BJ (cell line): Measurements from ENCODE around the gene DHX16. TPM values are rescaled to one million over a fixed set of nuclear protein-coding genes. Genes with fewer than 3 reads are reported as not detected.

Source experiments
- CTCF ChIA-PET: fragments of 350-600 bp; formaldehyde crosslinking; extraction: SDS; loops from one replicate; lab custom pipeline; 2021; ENCODE audit warnings: antibody characterized with exemption, inconsistent platforms; lab: Yijun Ruan, JAX
- POLR2A ChIA-PET: fragments of 300-600 bp; sonication (Branson Sonifier 250); formaldehyde crosslinking; extraction: SDS; loops from one replicate; lab custom pipeline; 2021; ENCODE audit warnings: antibody characterized with exemption; lab: Charles Lee
- DNase-seq: peaks from one replicate; pipeline ENCODE4 v3.0.0-alpha.2; 2011; ENCODE audit warnings: low read depth
- H3K27me3 ChIP-seq: 2 replicates; pipeline ENCODE4 v1.6.0; 2011; ENCODE audit warnings: low read length; ENCODE audit not compliant: control insufficient read depth, insufficient read depth
- H3K36me3 ChIP-seq: 2 replicates; pipeline ENCODE4 v1.5.1; 2011; ENCODE audit warnings: low read length; ENCODE audit not compliant: control insufficient read depth, insufficient read depth
- H3K4me3 ChIP-seq: 2 replicates; pipeline ENCODE4 v1.5.1; 2011; ENCODE audit warnings: low read depth, mild to moderate bottlenecking, control low read depth, low read length
- polyA plus RNA-seq: library from polyadenylated mRNA; depleted of rRNA; stranded (reverse); fragments of >200 nt; gene quantifications from 2 replicates; pipeline ENCODE4 v1.2.3, GENCODE V29; 2011
- TF ChIP-seq, protein P1 (sequence below): IDR thresholded peaks from 2 replicates; pipeline ENCODE4 v1.5.1; 2011; ENCODE audit warnings: low read depth, mild to moderate bottlenecking, control low read depth, inconsistent platforms, low read length, moderate library complexity; ENCODE audit not compliant: insufficient read depth

The DHX16 gene
- polyA plus RNA-seq, 1 experiment: 44.5 TPM

DNA sequence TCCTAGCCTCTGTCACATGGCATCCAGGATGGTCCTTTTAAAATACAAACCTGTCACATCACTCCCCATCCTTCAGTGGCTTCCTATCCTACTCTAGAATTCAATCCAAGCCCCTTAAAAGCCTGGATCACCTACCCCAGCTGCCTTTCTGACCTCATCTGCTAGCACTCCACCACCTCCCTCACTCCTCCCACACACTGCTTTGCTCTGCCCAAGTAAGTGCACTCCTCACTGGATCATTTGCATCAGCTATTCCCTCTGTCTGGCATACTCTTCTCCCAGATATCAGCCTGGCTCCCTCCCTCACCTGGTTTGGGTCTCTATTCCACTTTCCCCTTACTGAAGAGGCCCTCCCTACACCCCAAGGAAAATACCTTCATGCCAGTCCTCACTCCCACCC, 15.4 kb downstream of the DHX16 start:
- POLR2A ChIA-PET: no interaction called here

DNA sequence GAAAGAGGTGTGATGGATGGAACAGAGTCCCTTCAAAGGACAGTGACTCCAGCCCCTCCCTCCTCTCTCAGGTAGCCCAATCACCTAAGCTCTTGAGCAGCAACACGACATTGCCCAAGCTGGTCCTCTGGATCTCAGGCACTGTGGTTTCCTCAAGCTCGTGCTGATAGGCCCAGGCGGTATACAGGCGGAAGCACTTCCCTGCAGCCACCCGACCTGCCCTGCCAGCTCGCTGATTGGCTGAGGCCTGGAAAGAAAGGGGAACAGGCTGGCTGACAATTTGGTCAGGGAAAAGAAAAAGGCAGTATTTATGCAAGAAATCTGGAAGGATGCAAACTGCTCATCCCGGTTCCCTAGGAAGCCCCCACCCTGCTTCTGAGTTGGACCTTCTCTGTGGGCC, 16.3 kb downstream of the DHX16 start:
- H3K27me3 ChIP-seq: no peaks in the 10 kb centered on the region
- DNase-seq: no peak
- peaks cover 46% of the 10 kb centered on the region for H3K36me3 ChIP-seq
- TF ChIP-seq, protein P1, sequence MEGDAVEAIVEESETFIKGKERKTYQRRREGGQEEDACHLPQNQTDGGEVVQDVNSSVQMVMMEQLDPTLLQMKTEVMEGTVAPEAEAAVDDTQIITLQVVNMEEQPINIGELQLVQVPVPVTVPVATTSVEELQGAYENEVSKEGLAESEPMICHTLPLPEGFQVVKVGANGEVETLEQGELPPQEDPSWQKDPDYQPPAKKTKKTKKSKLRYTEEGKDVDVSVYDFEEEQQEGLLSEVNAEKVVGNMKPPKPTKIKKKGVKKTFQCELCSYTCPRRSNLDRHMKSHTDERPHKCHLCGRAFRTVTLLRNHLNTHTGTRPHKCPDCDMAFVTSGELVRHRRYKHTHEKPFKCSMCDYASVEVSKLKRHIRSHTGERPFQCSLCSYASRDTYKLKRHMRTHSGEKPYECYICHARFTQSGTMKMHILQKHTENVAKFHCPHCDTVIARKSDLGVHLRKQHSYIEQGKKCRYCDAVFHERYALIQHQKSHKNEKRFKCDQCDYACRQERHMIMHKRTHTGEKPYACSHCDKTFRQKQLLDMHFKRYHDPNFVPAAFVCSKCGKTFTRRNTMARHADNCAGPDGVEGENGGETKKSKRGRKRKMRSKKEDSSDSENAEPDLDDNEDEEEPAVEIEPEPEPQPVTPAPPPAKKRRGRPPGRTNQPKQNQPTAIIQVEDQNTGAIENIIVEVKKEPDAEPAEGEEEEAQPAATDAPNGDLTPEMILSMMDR: no peak
- CTCF ChIA-PET: interaction anchor here (0.6 to 1.8 kb wide), 2 partner anchors 16 to 110 kb away, joined by 3 to 5 read pairs; partner anchors contain the start of gene DHX16
- H3K4me3 ChIP-seq: no peak overlapping the region
- POLR2A ChIA-PET: no interaction called here

More for the DNA sequence above, 15.4 kb downstream of the DHX16 start:
- Histone ChIP-seq H3K4me3 (no peak overlapping the region), H3K27me3 (no peaks in the 10 kb centered on the region), H3K36me3 (peaks cover 46% of the 10 kb centered on the region)
- TF ChIP-seq, protein P1: no peak
- CTCF ChIA-PET: interaction anchor here (1.8 kb wide), 1 partner anchor 15 kb away, joined by 5 read pairs; the partner anchor contains the start of gene DHX16
- no peak for DNase-seq

DNA sequence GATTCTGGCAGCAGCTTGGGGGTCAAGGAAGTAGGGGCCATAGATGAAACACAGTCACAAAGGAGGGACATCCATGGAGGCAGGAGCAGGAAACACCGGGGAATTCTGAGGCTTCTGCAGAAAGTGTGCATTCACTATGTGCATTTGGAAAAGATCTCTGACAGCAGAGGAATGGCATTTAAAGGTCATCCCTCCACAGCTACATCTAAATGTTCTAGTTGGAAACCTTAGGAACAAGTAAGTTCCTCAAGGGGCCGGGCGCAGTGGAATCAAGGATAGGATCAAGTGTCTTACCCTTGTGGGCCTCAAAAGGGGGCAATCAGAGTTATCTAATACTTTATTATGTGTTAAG, 17.1 kb downstream of the DHX16 start:
- no peak for DNase-seq
- CTCF ChIA-PET: no interaction called here
- POLR2A ChIA-PET: no interaction called here

DNA sequence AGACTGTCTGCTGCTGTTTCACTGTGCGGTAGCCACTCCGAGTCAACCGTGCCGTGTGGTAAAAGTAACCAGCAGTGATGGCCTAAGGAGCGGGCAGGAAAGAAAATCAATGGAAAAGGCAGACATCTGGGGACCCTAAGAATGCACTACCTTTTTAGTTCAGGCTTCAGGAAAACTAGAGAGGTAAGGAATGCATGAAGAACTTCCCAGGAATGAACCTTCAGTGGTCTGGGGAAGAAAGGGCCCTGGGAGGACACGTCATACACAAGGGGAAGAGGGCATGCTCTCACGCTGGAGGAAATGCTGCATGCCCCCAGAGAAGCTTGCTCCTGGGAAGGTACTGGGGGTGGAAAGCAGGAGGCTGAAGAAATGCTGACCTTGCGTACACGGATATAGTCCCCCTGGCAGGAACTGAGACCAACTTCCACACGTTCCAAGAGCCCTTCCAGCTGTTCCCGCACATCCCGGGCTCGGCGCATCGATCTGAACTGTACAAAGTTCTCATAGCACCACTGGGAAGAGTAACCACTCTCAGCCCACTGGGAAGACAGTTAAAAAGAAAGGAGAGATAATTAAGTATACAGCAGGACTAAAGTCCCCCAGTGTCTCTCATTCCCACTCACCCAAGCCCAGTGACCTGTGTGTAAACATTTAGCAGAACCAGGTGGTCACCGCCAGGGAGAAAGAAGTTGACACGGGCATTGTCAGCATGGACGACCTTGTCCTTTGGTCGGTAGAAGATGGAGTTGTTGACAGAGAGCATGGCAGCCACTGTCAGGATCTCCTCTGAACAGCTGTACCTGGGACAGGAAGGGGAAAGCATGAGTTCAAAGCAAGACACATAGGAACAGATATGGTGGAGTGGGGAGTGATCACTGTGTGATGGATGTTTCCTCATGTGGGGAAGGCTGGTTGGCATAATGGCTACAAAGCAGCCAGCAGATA, 17.7 kb downstream of the DHX16 start:
- Histone ChIP-seq H3K36me3 (peaks cover 40% of the 10 kb centered on the region), H3K4me3 (no peak overlapping the region), H3K27me3 (no peaks in the 10 kb centered on the region)
- ChIA-PET CTCF (no interaction called here), POLR2A (no interaction called here)
- TF ChIP-seq, protein P1: no peak
- no peak for DNase-seq

More for the DNA sequence above, 17.1 kb downstream of the DHX16 start:
- H3K27me3 ChIP-seq: no peaks in the 10 kb centered on the region
- H3K36me3 ChIP-seq: peaks cover 43% of the 10 kb centered on the region
- H3K4me3 ChIP-seq: no peak overlapping the region
- TF ChIP-seq, protein P1: no peak

DNA sequence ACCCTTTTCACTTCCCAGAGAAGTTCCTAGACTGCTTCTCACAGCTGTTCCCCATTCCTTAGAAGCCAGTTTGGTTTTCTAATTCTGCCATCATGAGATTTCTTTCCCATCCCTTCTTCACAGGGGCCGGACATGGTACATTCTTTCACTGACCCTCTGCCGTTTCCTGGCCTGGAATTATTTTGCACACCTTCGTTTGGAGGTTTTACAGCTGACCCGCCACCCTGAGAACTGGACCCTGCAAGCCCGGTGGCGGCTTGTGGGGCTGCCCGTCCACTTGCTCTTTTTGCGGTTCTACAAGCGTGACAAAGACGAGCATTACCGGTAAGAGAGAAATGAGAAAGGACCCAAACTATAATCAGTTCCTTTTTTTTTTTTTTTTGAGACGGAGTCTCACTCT, 21.7 kb downstream of the DHX16 start:
- ChIA-PET CTCF (interaction anchor here (1.0 to 3.2 kb wide), 3 partner anchors 12 to 28 kb away, joined by 4 to 7 read pairs (median 5); partner anchors contain the start of gene DHX16), POLR2A (no interaction called here)
- H3K36me3 ChIP-seq: peaks cover 19% of the 10 kb centered on the region
- DNase-seq: no peak
- no peaks in the 10 kb centered on the region for H3K27me3 ChIP-seq
- TF ChIP-seq, protein P1: no peak
- H3K4me3 ChIP-seq: no peak overlapping the region
